TTC549 (cell line): ENCODE measurements around the gene GAB2.
"Not testable (repeated sequence)": the region's sequence is repeated elsewhere in the genome, so short reads cannot be mapped to it uniquely, and the experiment has no call there.

Experiments
- FAIRE-seq: peaks from 2 replicates; lab custom pipeline; 2012; peaks lifted over from hg19 to GRCh38; lab: Jason Lieb, UNC

Gene GAB2

DNA sequence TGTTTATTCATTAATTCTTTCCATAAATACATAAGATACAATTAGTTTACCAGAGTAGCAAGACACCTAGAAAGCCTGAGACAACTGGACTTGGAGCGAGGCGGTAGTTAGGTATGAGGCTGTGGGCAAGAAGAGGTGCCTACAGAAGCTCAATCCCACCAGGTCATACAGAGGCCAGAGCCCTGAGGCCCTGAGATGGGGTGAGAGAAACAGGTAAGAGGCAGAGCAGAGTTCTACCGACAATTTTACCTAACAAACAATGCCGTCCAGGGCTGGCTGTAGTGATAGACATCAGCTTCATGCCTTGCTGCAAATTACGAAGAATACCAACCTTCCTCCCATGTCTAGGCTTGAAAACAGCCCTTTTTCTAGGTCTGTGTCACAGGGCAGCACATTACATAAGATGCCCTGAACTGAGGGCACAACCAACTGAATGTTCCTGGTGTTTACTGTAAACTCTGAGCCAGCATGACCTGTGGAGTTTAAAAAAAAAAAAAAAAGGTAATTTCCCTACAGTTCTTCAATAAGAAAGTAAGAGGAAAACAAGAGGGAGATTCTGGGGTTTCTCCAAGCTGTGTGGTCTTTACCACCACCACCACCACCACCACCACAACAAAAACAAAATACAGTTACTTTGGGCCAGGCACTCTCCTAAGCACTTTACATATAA lies 105.8 kb downstream of the GAB2 start:
- FAIRE-seq, result no peak

GRCh38 chr11:78310500-78310909 lies 107.1 kb downstream of the GAB2 start:
- no peak for FAIRE-seq

- FAIRE-seq, result no peak
Measured at GRCh38 chr11:78304201-78304600, 113.4 kb downstream of the GAB2 start.

DNA sequence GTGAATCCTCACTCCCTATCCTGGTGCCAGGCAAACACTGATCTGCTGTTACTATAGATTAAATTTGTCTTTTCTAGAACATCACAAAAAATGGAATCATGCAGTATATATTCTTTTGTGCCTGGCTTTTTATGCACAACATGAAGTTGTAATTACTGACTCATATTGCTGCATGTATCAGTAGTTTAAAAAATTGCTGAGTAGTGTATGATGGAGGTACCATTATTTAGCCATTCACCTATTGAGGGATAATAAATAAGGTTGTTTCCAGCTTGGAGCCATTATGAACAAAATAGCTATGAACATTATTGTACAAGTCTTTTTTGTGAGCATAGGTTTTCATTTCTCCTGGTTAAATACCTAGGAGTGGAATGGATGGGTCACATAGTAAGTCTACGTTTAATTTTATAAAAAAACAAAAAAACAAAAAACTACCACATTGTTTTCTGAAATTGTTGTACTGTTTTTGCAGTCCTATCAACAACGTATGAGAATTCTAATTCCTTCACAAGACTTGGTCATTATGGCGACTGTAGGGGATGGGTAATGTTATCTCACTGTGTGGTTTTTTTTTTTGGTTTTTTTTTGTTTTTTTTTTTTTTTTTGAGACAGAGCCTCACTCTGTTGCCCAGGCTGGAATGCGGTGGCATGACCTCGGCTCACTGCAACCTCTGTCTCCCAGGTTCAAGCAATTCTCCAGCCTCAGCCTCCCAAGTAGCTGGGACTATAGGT lies 117.3 kb downstream of the GAB2 start:
- no peak for FAIRE-seq

DNA sequence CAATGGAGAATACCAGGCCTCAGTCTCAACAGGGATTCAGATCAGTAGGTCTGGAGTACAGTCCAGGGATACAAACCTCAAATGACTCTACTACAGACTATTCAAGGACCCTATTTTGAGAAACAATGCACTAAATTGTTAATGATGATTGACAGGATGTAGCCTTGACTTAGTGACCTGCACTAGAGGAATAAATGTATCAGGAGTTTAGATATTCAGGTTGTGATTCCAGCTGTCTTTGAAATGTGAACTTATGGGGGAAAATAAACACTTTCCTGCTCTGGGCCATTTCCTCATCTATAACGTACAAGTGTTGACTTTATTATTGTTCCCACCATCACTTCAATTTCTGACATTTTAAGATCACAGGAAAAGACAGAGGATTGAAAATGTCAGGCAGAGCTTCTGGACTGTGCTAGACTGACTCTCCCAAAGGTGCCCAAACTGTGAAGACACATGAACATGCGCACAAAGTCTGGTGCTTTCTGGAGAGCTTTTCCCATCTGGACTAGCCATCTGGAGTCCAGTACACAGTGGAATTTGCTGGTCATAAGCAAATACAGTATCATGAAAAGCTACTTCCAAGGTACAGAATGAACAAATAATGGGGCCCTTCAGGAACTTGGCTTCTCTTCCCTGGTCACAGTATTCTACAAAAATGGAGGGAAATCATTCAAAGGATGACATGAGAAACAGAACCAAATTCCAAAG lies 118.5 kb downstream of the GAB2 start:
- FAIRE-seq, result no peak

DNA sequence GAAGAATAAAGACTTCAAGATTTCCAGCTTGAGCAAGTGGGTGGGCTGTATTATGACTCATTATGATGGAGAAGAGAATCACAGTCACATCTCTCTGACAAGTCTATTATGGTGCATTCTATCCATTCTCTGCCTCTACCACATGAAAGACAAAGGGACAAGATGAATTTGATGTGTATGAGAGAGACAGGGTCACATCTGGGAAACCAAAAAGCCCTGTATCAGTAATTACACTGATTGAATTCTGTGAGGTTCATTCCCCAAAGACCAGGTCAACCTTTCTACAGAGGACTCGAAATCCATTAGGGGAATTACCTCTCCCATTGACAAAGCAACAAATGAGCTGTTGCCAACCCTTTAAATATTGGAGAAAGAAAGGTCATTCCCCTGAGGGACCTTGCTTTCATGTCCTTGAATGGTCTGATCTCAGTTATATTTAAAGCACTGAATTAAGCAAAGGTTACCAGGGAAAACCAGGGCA lies 119.3 kb downstream of the GAB2 start:
- FAIRE-seq, result no peak

- FAIRE-seq, result no peak
Measured at GRCh38 chr11:78295991-78296930, 121.4 kb downstream of the GAB2 start.

DNA sequence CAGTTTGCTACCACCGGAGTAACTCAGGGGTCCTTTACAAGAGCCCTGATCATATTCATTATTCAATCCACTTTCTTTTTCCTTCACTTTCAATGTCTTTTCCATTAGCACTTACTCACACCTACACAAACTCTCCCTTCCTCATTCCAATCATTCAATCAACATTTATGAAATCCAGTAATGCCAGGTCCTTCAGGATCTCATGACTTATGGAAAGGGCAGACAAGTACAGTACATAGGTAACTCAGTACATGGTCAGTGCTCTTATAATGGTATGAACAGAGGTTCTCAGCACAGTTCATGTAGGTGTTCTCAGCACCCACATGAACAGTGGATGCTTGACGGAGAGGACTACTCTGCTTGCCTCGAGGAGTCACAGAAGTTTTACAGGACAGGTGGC lies 122.3 kb downstream of the GAB2 start:
- no peak for FAIRE-seq

DNA sequence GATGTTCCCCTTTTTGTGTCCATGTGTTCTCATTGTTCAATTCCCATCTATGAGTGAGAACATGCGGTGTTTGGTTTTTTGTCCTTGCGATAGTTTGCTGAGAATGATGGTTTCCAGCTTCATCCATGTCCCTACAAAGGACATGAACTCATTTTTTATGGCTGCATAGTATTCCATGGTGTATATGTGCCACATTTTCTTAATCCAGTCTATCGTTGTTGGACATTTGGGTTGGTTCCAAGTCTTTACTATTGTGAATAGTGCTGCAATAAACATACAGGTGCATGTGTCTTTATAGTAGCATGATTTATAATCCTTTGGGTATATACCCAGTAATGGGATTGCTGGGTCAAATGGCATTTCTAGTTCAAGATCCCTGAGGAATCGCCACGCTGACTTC lies 123.5 kb downstream of the GAB2 start:
- not testable (repeated sequence) for FAIRE-seq

- FAIRE-seq, result no peak
Measured at GRCh38 chr11:78293536-78293935, 124.1 kb downstream of the GAB2 start.

- no peak for FAIRE-seq
Measured at GRCh38 chr11:78292109-78292803, 125.4 kb downstream of the GAB2 start.

GRCh38 chr11:78291503-78292108 lies 126.0 kb downstream of the GAB2 start:
- no peak for FAIRE-seq

GRCh38 chr11:78290293-78291176 lies 127.1 kb downstream of the GAB2 start:
- no peak for FAIRE-seq

DNA sequence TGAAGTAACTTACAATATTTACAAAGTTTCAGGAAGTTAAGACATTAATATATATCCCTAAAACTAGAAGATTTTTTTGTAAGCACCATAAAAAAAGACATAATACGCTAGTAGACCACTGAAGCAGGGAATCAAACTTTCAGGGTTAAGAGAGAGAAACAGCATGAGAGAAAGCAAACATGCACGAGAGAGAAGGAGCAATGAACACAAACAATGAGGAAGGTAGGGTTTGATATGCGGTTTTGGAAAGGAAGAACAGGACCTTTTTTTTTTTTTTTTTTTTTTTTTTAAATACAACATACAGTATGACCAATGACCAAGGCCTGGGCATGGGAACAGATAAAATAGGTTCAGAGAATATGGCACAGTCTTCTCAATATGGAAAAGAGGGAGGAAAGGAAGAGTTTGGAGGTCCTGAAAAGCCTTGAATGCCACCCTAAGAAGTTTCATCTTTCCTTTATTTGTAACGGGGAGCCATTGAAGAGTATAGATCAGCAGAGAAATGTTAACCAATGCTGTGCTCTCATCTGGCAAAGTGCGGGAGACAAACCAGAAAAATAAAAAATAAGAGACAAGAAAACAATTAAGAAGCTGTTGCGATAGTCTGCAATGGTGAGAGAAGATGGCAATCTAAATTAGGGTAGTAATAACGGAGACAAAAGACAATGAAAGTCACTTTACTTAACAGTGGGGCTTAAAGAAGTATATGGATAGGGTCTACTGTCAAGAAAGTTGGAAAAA lies 127.9 kb downstream of the GAB2 start:
- no peak for FAIRE-seq

DNA sequence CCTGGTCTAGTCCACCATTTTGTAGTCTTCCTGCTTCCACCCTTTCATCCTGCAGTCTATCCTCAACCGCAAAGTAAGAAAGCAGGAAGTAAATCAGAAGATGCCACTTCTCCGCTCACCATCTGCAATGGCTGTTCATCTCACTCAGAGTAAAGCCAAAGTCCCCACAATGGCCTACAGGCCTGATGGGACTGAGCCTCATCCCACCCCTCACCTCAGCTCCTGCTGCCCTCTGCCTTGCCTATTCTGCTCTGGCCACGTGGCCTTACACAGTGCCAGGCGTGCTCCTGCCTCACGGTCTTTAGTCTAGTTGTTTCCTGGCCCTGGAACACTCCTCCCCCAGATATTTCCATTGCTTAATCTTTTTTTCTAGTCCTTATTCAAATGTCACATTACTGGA lies 133.4 kb downstream of the GAB2 start:
- no peak for FAIRE-seq

GRCh38 chr11:78282821-78283220 lies 134.8 kb downstream of the GAB2 start:
- FAIRE-seq, result no peak

GRCh38 chr11:78281511-78281910 lies 136.1 kb downstream of the GAB2 start:
- FAIRE-seq, result no peak

DNA sequence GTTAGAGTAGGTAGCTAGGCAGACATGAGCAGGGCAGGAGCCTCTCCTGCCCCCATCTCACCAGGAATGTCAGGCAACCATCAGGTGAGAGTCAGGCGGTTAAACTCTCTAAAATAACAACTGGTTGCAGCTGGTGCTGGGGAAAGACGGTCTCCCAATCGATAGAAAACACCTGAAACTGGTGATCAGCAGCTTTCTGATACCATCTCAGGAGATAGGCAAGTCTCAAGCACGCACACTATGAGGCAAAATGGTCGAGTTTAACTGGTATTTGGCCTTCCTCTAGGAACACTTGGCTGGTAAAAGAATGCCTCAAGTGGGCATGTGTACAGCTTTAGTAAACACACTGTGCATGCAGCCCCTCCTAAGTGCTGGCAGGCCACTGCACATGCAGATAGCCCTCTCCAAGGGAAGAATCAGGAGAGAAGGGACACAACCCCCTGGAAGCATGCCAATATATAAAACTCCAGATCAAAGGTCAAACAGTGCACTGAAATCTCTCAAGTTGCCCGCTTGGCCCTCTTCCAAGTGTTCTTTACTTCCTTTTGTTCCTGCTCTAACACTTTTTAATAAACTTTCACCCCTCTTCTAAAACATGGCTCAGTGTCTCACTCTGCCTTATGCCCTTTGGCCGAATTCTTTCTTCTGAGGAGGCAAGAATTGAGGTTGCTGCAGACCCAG lies 140.2 kb downstream of the GAB2 start:
- FAIRE-seq, result no peak

DNA sequence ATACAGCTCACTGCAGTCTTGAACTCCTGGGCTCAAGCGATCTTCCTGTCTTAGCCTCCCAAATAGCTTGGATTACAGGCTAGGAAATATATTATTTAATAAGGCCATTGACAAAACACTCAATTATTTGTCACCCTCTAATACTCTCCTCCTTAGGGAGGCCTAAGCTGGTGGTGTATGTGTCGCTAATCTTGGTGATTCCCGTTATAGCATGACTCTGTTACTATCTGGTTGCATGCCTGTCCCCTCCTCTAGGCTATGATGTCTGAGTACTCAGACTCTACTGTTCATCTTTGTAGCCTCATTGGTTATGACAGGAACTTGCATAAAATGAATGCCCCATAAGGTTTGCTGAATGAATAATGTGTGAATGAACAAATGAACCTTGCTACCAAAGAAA lies 141.3 kb downstream of the GAB2 start:
- FAIRE-seq, result no peak
